Stomach (tissue), 9 donors: ENCODE results near the gene ADD3. TPM values are rescaled to one million over a fixed set of nuclear protein-coding genes. Genes with fewer than 3 reads are reported as not detected.
A peak's percentile ranks its signal among the peaks of the same experiment; 100 is the strongest.

Source experiments
- DNase-seq, 2 donors: peaks; one replicate each; pipeline versions ENCODE4 v3.0.0 to v3.0.0-alpha.2; 2013 to 2019
- H3K27ac ChIP-seq, 5 donors: fragments of 200-600 bp in 4 of 5; sonication (generic) in 4 of 5; one replicate each; pipeline ENCODE4 v1.5.1; 2013 to 2019; ENCODE audit warnings: mild to moderate bottlenecking in 1 of 5, moderate library complexity in 1 of 5
- H3K27me3 ChIP-seq, 3 donors: fragments of 200-600 bp; sonication (generic); one replicate each; pipeline ENCODE4 v1.5.1; 2017 to 2019; ENCODE audit warnings: mixed run types in 1 of 3
- H3K36me3 ChIP-seq, 4 donors: fragments of 200-600 bp; sonication (generic); 1 replicate in 3 of 4; 2 replicates in 1 of 4; pipeline ENCODE4 v1.5.1; 2016 to 2019
- H3K4me1 ChIP-seq, 4 donors: fragments of 200-600 bp; sonication (generic); one replicate each; pipeline ENCODE4 v1.5.1; 2016 to 2019
- H3K4me3 ChIP-seq, 4 donors: fragments of 200-600 bp; sonication (generic) in 3 of 4; one replicate each; pipeline ENCODE4 v1.5.1; 2016 to 2019; ENCODE audit warnings: mild to moderate bottlenecking in 1 of 4
- H3K9me3 ChIP-seq, 4 donors: fragments of 200-600 bp; sonication (generic); one replicate each; pipeline ENCODE4 v1.5.1; 2016 to 2019
- EP300 ChIP-seq: sonication (generic); formaldehyde crosslinking; IDR thresholded peaks from one replicate; pipeline ENCODE4 v1.6.1; 2017; ENCODE audit warnings: antibody characterized with exemption
- POLR2A ChIP-seq, 4 donors: fragments of 450-650 bp; IDR thresholded peaks; one replicate each; pipeline ENCODE4 v1.6.1; 2016; ENCODE audit warnings: antibody characterized with exemption in 4 of 4, control low read depth in 2 of 4, mild to moderate bottlenecking in 1 of 4, moderate library complexity in 1 of 4
- POLR2AphosphoS5 ChIP-seq, 3 donors: sonication (generic); formaldehyde crosslinking; IDR thresholded peaks; one replicate each; pipeline ENCODE4 v1.6.1; 2016; ENCODE audit warnings: antibody characterized with exemption in 3 of 3
- WGBS, 5 donors: extraction: QIAGEN DNeasy Blood & Tissue Kit in 3 of 5; methylation state at CpG; one replicate each; pipeline versions ENCODE4 v1.1.5 to v1.1.7; 2013 to 2018; 5-methylcytosine and 5-hydroxymethylcytosine counted together
- intact Hi-C: fragments of 100-400 bp; cut with DNase I; formaldehyde crosslinking; loops from one replicate; pipeline ENCODE4 v1.15.1; 2023; ENCODE audit warnings: low total_unique reads
- polyA plus RNA-seq, 3 donors: library from polyadenylated mRNA; stranded (reverse); fragments of 200-250 nt; gene quantifications; one replicate each; pipeline ENCODE4 v1.2.3, GENCODE V29; 2013
- total RNA-seq, 5 donors: library from RNA; depleted of rRNA; stranded (reverse); fragments of >200 nt; gene quantifications; one replicate each; pipeline versions ENCODE4 v1.1.0 to v1.2.3, GENCODE V29; 2014 to 2016
- TF ChIP-seq, protein P1 (sequence below), 7 experiments: fragments of 450-650 bp in 4 of 7; fragments of 200-600 bp in 3 of 7; sonication (generic) in 3 of 7; IDR thresholded peaks; one replicate each; pipeline ENCODE4 v1.5.1; 2016 to 2019; ENCODE audit warnings: antibody characterized with exemption in 7 of 7, control low read depth in 2 of 7, mild to moderate bottlenecking in 1 of 7
- donor health status: healthy with polysubstance abuse.
- donor health status: Bipolar disorder and iron deficiency.
- donor health status: healthy.

The ADD3 gene
- total and polyA plus RNA-seq, 8 donors = 22.9 to 600 (median 80.3) TPM

DNA sequence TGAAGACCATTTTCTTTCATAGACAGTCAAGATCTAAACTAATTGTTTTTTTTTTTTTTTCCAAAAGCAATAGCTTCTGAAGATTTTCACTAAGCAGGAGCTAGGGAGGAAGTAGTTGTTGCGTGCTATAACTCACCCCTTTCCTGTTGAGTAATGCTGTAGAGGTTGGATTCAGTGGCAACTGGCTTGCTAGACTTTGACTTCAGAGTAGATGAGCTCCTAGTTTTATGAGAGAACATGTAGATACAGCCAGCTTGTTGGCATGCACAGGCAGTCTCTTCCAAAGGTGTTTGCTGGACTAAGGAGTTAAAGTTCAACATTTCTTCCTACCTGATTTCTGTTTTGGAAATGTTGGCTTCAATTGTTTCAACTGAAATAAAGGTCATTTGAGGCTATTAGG, 133.4 kb downstream of the ADD3 start:
- Histone ChIP-seq H3K27me3 (no peaks in the 10 kb centered on the region), H3K9me3 (no peaks in the 10 kb centered on the region), H3K4me3 (no peak overlapping the region), H3K4me1 (peaks cover 16 to 42% (median 26%) of the 10 kb centered on the region in 4 donors), H3K27ac (no peak overlapping the region), H3K36me3 (no peaks in the 10 kb centered on the region)
- intact Hi-C loops = loop anchor here (10.0 kb wide), 1 partner anchor 64 kb away; the partner anchor contains the start of gene MXI1
- DNase-seq = no peak
- TF ChIP-seq POLR2A (IDR thresholded peaks at IDR 0.05) = no peak
- TF ChIP-seq EP300 = no peak
- TF ChIP-seq, protein P1, sequence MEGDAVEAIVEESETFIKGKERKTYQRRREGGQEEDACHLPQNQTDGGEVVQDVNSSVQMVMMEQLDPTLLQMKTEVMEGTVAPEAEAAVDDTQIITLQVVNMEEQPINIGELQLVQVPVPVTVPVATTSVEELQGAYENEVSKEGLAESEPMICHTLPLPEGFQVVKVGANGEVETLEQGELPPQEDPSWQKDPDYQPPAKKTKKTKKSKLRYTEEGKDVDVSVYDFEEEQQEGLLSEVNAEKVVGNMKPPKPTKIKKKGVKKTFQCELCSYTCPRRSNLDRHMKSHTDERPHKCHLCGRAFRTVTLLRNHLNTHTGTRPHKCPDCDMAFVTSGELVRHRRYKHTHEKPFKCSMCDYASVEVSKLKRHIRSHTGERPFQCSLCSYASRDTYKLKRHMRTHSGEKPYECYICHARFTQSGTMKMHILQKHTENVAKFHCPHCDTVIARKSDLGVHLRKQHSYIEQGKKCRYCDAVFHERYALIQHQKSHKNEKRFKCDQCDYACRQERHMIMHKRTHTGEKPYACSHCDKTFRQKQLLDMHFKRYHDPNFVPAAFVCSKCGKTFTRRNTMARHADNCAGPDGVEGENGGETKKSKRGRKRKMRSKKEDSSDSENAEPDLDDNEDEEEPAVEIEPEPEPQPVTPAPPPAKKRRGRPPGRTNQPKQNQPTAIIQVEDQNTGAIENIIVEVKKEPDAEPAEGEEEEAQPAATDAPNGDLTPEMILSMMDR (IDR thresholded peaks at IDR 0.05) = no peak
- no peak for TF ChIP-seq POLR2AphosphoS5 (IDR thresholded peaks at IDR 0.05)
- WGBS, 5 donors = 68 to 80% (median 72%) methylated on average over 1 of the region's 1 CpG

DNA sequence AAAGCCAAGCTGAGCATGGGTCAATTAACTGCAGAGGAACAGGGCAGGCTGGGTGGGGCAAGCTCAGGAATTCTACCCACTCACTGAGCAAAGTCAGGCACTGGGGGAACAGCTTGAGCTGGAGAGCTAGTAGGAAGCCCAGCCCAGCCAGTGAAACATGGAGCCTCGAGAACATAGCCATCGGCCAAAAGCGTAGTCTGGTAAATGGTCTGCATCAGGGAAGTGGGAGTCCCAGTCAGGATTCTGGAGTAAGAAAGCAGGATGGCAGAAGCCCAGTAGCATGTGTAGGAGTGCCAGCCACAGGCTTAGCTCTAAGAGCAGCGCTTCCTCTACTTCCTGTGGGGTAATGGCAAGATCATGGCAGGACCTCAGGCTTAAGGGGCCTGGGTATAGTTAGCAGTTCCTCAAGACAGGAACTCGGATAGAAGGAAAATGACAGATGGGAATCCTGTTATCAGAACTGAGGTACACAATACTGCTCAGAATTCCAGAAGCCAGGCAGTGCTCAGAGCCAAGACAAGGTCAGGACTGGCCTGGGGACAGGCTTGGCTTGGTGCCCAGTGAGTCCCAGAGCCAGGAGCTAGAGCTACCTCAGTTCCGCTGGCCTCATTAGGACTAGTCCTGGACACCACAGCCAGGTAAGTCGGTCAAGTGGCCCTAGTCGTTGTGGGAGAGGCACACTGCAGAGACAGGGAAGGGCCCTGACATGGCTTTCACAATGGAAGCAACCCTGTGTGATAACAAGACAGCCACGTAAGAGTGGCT, 134.3 kb downstream of the ADD3 start:
- TF ChIP-seq POLR2A (IDR thresholded peaks at IDR 0.05) = no peak
- TF ChIP-seq, protein P1 (IDR thresholded peaks at IDR 0.05) = no peak
- no peak for TF ChIP-seq EP300
- TF ChIP-seq POLR2AphosphoS5 (IDR thresholded peaks at IDR 0.05) = no peak
- DNase-seq = peak; percentile 38 to 84
- Histone ChIP-seq H3K36me3 (no peaks in the 10 kb centered on the region), H3K27ac (peak overlapping the region in 1 of 5 donors; percentile 44), H3K27me3 (no peaks in the 10 kb centered on the region), H3K4me1 (peaks cover 16 to 39% (median 26%) of the 10 kb centered on the region in 4 donors), H3K4me3 (no peak overlapping the region), H3K9me3 (no peaks in the 10 kb centered on the region)
- WGBS, 5 donors = 51 to 67% (median 55%) methylated on average over 9 of the region's 9 CpGs
- intact Hi-C loops = loop anchor here (10.0 kb wide), 1 partner anchor 63 kb away; the partner anchor contains the start of gene MXI1

DNA sequence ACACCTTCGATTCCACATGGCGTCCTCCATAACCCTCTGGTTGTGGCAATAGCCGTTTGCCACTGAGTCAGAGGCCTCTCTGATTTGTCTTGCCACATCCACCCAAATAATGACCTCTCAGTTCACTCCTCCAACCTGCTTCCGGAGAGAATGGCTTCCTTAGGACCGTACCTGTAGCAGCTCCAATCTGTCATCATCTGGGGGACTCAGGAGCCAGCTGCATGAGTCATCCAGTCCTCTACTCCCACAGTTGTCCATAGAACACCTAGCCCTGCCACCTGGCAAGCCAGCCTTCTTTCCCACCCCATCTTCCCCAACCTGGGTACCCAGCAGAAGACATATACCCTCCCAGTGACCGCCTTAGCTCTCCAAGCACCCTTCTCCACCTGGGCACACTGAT, 135.2 kb downstream of the ADD3 start:
- WGBS, 5 donors = 66 to 82% (median 73%) methylated on average over 6 of the region's 6 CpGs
- intact Hi-C loops = loop anchor here (10.0 kb wide), 1 partner anchor 62 kb away; the partner anchor contains the start of gene MXI1
- Histone ChIP-seq H3K4me3 (no peak overlapping the region), H3K36me3 (no peaks in the 10 kb centered on the region), H3K9me3 (no peaks in the 10 kb centered on the region), H3K27ac (no peak overlapping the region), H3K4me1 (peaks cover 10 to 30% (median 22%) of the 10 kb centered on the region in 4 donors), H3K27me3 (no peaks in the 10 kb centered on the region)
- TF ChIP-seq, protein P1 (IDR thresholded peaks at IDR 0.05) = no peak
- no peak for TF ChIP-seq POLR2A (IDR thresholded peaks at IDR 0.05)
- TF ChIP-seq EP300 = no peak
- no peak for TF ChIP-seq POLR2AphosphoS5 (IDR thresholded peaks at IDR 0.05)
- no peak for DNase-seq

DNA sequence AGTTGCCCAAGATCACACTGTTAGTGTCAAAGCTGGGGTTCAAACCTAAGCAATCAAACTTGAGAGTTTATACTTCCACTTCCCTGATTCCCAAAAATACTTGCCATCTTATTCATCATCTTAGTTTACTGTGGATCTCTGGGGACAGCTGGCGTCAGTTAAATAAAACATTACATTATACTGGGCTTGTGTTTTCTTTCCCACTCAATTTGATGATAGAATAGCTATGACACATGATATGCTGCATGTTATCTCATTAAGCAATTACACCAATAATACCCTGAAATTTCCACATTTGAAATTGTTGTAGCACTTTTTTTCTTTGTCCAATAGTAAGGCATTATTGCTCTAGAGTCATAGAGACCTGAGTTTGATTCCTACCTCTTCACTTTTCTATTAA, 136.7 kb downstream of the ADD3 start:
- Histone ChIP-seq H3K4me3 (no peak overlapping the region), H3K27me3 (no peaks in the 10 kb centered on the region), H3K4me1 (peaks cover 10 to 24% (median 18%) of the 10 kb centered on the region in 4 donors), H3K27ac (no peak overlapping the region), H3K9me3 (no peaks in the 10 kb centered on the region), H3K36me3 (no peaks in the 10 kb centered on the region)
- no peak for TF ChIP-seq EP300
- TF ChIP-seq, protein P1 (IDR thresholded peaks at IDR 0.05) = no peak
- TF ChIP-seq POLR2AphosphoS5 (IDR thresholded peaks at IDR 0.05) = no peak
- TF ChIP-seq POLR2A (IDR thresholded peaks at IDR 0.05) = no peak
- no peak for DNase-seq
- 52 to 69% (median 55%) methylated on average over 1 of the region's 1 CpG for WGBS, 5 donors
- intact Hi-C loops = loop anchor here (10.0 kb wide), 1 partner anchor 60 kb away; the partner anchor contains the start of gene MXI1
